Measurements from ENCODE around the gene YDJC.
"Not testable (repeated sequence)": the region's sequence is repeated elsewhere in the genome, so short reads cannot be mapped to it uniquely, and the experiment has no call there.

YDJC gene

DNA sequence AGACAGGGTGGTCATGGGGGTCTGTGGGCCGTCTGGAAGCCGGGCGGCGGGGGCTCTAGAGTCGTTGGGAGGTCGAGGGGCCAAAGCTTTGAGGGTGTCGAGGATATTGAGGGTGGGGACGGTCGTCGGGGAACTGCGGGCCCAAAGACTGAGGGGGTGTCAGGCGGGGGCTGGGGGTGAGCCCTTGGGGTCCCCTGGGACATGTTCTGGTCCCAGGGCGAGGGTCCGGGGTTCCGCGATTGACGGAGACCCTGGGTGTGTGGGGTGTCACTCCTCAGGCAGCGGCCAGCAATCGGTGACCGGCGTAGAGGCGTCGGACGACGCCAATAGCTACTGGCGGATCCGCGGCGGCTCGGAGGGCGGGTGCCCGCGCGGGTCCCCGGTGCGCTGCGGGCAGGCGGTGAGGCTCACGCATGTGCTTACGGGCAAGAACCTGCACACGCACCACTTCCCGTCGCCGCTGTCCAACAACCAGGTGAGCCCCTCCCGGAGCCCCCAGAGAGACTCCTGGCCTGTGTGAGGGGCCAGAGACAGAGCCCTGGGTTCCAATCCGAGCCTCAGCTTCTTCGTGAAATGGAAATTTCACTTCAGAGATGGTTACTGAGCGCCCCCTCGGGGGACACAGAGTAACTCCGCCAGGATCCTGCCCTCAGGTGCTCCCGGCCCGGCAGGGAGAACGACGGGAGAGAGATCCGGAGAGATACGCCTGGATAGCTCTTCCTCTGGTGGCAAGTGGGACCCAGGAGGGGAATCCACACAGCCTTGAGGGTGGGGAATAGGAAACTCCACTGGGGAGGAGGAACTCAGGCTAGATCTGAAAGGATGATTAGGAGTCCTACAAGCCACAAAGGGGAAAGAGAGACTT is 13.0 kb upstream of the YDJC start:
- peak overlapping the region; percentile 78 for H3K9ac ChIP-seq (ENCODE audit: low read depth, low read length)
- no peaks in the 10 kb centered on the region for H3K36me3 ChIP-seq (ENCODE audit: insufficient read depth, low read length)
- no peaks in the 10 kb centered on the region for H3K9me3 ChIP-seq (ENCODE audit: control insufficient read depth, insufficient read depth, low read length)
- no peaks in the 10 kb centered on the region for H3K4me1 ChIP-seq (ENCODE audit: insufficient read depth, low read length)

DNA sequence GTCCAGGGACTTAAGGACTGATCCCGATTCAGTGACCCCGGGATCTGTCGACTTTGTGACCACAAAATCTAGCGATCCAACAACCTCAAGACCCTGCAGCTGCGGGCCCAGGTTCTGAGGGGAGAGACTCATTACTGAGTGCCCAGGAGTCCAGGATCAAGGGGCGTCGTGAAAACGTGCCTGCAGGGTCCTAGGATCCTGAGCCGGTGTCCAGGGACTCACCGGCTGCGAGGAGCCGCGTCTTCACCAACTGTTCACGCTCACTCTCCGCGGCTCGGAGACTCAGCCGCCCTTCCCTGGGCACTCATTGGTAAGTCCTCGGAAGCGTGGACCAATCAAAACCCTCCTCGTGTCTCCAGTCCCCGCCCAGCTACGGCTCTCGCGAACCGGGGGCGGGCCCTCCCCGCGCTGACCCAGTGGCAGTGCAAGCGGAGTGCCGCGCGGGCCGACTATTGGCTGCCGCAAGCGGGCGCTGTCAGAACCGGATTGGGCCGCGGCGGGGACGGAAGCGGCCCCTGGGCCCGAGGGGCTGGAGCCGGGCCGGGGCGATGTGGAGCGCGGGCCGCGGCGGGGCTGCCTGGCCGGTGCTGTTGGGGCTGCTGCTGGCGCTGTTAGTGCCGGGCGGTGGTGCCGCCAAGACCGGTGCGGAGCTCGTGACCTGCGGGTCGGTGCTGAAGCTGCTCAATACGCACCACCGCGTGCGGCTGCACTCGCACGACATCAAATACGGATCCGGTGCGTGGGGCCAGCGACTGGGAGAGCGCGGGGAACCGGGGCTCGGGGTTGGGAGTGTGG is 12.2 kb upstream of the YDJC start, which contains the start of gene SDF2L1:
Gene SDF2L1 (plus strand): TSS at position 514 of the 795 bp plus-strand sequence. CDS start 35 bp downstream, at position 549.
- Histone ChIP-seq H3K9ac (ENCODE audit: low read depth, low read length) (peak within 1 kb of the TSS; percentile 78), H3K4me1 (ENCODE audit: insufficient read depth, low read length) (no peaks in the 10 kb centered on the region), H3K36me3 (ENCODE audit: insufficient read depth, low read length) (no peaks in the 10 kb centered on the region), H3K9me3 (ENCODE audit: control insufficient read depth, insufficient read depth, low read length) (no peaks in the 10 kb centered on the region)

DNA sequence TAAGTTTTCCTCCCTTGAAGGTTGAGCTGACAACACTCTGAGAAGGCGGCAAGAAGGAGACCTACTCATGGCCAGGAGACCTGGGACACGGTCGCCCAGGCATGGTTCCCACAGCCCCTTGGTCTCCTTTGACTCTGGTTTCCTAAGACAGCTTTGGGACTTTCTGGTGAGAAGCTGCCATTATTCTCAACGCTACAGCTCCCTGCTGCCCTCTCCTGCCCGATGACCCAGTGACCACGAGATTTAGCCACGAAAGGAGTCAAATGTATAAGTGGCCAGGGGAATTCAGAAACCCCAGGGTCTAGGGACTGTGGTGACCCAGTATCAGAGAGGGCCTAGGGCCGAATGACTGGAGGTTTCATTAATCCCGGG is 11.6 kb upstream of the YDJC start:
- H3K9ac ChIP-seq (ENCODE audit: low read depth, low read length), result peak overlapping the region; percentile 73
- no peaks in the 10 kb centered on the region for H3K9me3 ChIP-seq (ENCODE audit: control insufficient read depth, insufficient read depth, low read length)
- no peaks in the 10 kb centered on the region for H3K36me3 ChIP-seq (ENCODE audit: insufficient read depth, low read length)
- H3K4me1 ChIP-seq (ENCODE audit: insufficient read depth, low read length), result no peaks in the 10 kb centered on the region

DNA sequence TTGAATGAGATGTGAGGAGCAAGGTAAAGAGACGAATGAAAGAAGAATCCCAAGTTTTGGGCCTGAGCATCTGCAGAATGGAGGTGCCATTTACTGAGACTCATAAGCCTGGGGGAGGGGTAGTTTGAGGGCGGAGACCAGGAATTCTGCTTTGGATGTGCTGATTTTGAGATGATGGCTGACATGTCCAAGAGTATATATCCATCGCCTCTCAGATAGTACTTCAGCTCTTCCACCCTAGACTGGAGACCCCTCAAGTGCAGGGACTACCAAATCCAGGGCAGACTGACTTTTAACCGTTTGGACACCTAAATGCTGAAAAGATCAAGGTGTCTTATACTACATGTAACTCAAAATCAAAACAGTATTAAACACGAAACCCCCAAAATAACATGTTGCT is 11.0 kb upstream of the YDJC start:
- no peak overlapping the region for H3K9ac ChIP-seq (ENCODE audit: low read depth, low read length)
- H3K4me1 ChIP-seq (ENCODE audit: insufficient read depth, low read length), result no peaks in the 10 kb centered on the region
- H3K36me3 ChIP-seq (ENCODE audit: insufficient read depth, low read length), result no peaks in the 10 kb centered on the region
- no peaks in the 10 kb centered on the region for H3K9me3 ChIP-seq (ENCODE audit: control insufficient read depth, insufficient read depth, low read length)

DNA sequence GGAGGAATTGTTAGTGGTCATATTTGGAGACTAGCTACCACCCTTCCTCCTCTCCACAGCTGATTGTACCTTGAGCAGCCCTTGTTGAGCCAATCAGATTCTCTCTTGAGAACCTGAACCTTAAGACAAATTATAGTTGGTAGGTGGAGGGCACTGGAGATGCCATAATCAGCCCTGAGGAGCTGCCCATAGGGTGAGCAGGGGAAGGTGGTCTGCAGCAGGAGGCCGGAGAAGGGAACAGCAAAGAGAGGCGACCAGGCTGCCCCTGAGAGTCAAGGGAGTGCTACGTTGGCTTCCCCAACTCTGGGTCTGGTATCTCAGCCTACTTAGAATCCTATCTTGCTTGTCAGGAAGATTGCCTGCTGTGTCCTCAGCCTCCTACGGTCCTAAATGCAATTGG is 9.5 kb upstream of the YDJC start:
- Histone ChIP-seq H3K4me1 (ENCODE audit: insufficient read depth, low read length) (no peaks in the 10 kb centered on the region), H3K9ac (ENCODE audit: low read depth, low read length) (no peak overlapping the region)

DNA sequence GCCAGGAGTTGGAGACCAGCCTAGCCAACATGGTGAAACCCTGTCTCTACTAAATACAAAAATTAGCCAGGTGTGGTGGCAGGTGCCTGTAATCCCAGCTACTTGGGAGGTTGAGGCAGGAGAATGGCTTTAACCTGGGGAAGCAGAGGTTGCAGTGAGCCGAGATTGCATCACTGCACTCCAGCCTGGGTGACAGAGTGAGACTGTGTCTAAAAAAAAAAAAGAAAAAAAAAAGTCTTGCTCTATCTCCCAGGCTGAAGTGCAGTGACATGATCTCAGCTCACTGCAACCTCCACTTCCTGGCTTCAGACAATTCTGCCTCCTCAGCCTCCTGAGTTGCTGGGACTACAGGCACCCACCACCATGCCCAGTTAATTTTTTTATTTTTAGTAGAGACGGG is 7.6 kb upstream of the YDJC start:
- H3K4me1 ChIP-seq (ENCODE audit: insufficient read depth, low read length), result not testable (repeated sequence)

More for the DNA sequence above, 9.5 kb upstream of the YDJC start:
- Histone ChIP-seq H3K36me3 (ENCODE audit: insufficient read depth, low read length) (no peaks in the 10 kb centered on the region), H3K9me3 (ENCODE audit: control insufficient read depth, insufficient read depth, low read length) (no peaks in the 10 kb centered on the region)

DNA sequence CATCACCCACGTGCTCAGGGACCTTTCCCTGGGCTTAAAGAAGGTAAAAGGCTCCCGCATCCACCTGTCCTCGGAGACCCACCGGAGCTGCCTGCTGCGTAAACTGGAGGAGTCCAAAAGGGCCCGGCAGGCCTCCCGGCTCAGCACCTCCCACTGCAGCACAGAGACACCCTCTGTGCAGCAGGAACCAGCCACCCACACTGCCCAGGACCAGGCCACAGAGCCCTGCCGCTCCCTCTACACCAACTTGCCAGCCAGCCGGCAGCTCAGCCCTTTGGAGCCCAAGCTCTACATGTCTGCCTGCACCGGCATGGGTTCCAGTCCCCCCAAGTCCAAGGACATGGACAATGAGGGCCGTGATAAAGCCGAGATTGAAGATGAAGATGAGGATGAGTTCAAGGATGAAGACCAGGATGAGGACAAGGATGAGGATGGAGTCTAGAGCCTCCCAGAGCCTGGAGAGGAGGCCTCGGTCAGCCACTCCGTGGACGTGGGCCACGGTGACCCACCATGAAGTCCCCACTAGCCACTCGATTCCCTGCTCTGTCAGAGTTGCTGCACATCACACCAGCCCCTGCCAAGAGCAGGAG is 6.9 kb upstream of the YDJC start:
- Histone ChIP-seq H3K9me3 (ENCODE audit: control insufficient read depth, insufficient read depth, low read length) (no peaks in the 10 kb centered on the region), H3K9ac (ENCODE audit: low read depth, low read length) (no peak overlapping the region), H3K36me3 (ENCODE audit: insufficient read depth, low read length) (no peaks in the 10 kb centered on the region), H3K4me1 (ENCODE audit: insufficient read depth, low read length) (no peaks in the 10 kb centered on the region)

More for the DNA sequence above, 7.6 kb upstream of the YDJC start:
- H3K9me3 ChIP-seq (ENCODE audit: control insufficient read depth, insufficient read depth, low read length); H3K9ac ChIP-seq (ENCODE audit: low read depth, low read length); H3K36me3 ChIP-seq (ENCODE audit: insufficient read depth, low read length): not testable (repeated sequence)

DNA sequence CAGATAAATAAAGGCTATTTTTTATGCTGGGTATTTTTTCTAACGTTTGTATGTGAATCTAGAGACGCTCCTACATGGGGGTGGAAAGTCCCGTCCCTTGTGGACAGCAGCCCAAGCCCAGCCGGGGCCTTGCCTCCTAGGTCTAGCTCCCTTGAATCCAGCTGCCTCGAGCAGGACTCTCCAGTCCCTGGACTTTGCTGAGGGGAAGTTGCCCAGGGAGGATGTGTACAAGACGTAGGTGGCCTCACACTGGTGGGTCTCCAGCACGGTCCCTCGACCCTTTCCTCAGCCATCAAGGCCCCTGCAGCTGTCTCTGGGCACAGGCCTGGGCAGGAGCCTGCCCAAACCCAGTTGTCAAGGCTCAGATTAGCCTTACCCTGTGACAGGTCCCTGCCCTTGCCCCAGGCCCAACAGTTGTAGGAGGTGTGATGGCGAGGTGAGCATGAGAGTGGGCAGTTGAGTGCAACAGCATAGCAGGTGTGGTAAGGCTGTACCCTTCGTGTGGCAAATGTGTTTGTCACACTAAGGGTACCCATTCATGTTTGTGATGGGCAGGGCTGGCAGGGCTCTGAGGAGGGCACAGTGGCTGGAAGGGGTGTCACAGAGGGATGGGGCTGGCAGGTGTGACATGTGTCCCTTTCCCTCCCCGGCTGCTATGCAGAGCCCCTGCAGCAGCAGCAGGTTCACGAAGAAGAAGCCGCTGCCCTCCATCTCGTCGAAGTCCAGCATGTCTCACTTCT is 6.1 kb upstream of the YDJC start:
- H3K9me3 ChIP-seq (ENCODE audit: control insufficient read depth, insufficient read depth, low read length), result no peaks in the 10 kb centered on the region
- no peak overlapping the region for H3K9ac ChIP-seq (ENCODE audit: low read depth, low read length)
- H3K36me3 ChIP-seq (ENCODE audit: insufficient read depth, low read length), result no peaks in the 10 kb centered on the region
- H3K4me1 ChIP-seq (ENCODE audit: insufficient read depth, low read length), result no peaks in the 10 kb centered on the region

DNA sequence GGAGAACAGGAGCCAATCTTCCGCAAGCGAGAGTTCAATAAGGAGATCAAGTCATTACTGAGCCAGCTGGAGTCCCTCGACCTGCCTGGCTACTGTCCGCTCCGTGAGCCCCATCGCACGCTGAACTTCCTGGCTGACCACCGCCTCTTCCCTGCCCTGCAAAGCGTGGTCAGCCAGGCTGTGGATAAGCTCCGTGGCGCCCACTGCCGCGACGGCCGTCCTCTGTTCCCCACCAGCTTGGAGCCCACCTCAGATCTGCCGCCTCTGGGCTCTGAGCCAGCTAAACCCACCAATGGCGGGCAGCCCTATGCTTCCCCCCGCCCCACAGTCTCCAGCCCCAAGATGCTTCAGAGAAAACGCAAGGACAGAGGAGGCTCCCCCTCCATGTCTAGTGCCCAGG is 5.0 kb upstream of the YDJC start:
- H3K4me1 ChIP-seq (ENCODE audit: insufficient read depth, low read length), result no peaks in the 10 kb centered on the region
- H3K36me3 ChIP-seq (ENCODE audit: insufficient read depth, low read length), result no peaks in the 10 kb centered on the region
- no peak overlapping the region for H3K9ac ChIP-seq (ENCODE audit: low read depth, low read length)
- H3K9me3 ChIP-seq (ENCODE audit: control insufficient read depth, insufficient read depth, low read length), result no peaks in the 10 kb centered on the region

DNA sequence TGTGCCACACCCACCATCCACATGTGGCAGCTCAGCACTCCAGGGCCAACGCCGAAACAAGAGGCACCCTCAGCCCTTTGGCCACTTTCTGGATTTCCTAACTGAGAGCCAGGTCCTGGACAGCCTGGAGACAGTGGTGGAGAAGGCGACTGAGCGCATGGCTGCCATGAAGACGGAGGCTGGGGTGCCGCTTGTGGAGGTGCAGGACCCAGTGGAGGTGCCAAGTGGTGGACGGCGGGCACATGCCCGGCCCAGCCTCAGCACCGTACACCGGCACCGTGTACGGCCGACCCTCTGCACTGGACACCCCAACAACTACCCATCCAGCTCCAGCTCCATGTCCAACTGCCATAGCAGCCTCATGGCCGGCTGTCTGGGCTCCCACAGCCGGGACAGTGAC is 4.3 kb upstream of the YDJC start:
- H3K9me3 ChIP-seq (ENCODE audit: control insufficient read depth, insufficient read depth, low read length), result no peaks in the 10 kb centered on the region
- no peaks in the 10 kb centered on the region for H3K36me3 ChIP-seq (ENCODE audit: insufficient read depth, low read length)
- H3K4me1 ChIP-seq (ENCODE audit: insufficient read depth, low read length), result no peaks in the 10 kb centered on the region
- no peak overlapping the region for H3K9ac ChIP-seq (ENCODE audit: low read depth, low read length)

DNA sequence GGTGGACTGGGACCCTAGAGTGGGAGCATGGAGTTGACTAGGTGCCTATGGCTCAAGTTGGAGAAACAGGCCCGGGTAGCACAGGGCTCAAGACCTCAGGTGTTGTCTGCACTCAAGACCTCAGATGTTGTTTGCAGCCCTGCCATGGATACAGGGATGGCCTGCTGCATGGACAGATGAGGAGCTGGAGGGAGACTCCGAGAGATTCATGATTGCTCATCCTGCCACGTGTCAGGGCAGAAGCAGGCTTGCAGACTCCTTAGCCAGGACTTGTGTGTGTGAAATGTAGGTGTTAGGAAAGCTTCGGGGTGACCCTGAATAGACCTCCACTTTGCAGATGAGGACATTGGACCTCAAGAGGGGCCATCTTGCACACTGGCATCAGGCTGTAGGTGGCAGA is 3.7 kb upstream of the YDJC start:
- Histone ChIP-seq H3K9ac (ENCODE audit: low read depth, low read length) (no peak overlapping the region), H3K9me3 (ENCODE audit: control insufficient read depth, insufficient read depth, low read length) (no peaks in the 10 kb centered on the region), H3K36me3 (ENCODE audit: insufficient read depth, low read length) (no peaks in the 10 kb centered on the region), H3K4me1 (ENCODE audit: insufficient read depth, low read length) (no peaks in the 10 kb centered on the region)

DNA sequence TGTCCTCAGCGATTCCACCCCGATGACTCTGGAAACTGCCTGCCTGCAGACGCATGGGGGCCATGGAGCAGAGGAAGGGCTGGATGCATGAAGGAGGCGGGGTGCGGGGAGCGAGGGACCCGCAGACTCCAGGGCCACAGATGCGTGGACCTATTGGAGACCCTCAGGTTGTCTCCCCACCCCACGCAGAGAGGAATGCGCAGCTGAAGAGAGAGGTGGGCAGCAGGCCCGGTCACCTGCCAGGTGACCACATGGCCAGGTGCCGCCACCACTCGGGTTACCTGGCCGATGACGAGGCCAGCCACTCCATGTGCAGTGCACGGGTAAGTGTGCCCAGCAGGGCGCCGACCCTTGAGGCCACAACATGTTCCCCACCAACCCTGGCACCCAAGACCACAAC is 3.1 kb upstream of the YDJC start:
- Histone ChIP-seq H3K9me3 (ENCODE audit: control insufficient read depth, insufficient read depth, low read length) (no peaks in the 10 kb centered on the region), H3K9ac (ENCODE audit: low read depth, low read length) (no peak overlapping the region), H3K4me1 (ENCODE audit: insufficient read depth, low read length) (no peaks in the 10 kb centered on the region), H3K36me3 (ENCODE audit: insufficient read depth, low read length) (peaks cover 4% of the 10 kb centered on the region; the same call in 1 of the 2 replicates)

DNA sequence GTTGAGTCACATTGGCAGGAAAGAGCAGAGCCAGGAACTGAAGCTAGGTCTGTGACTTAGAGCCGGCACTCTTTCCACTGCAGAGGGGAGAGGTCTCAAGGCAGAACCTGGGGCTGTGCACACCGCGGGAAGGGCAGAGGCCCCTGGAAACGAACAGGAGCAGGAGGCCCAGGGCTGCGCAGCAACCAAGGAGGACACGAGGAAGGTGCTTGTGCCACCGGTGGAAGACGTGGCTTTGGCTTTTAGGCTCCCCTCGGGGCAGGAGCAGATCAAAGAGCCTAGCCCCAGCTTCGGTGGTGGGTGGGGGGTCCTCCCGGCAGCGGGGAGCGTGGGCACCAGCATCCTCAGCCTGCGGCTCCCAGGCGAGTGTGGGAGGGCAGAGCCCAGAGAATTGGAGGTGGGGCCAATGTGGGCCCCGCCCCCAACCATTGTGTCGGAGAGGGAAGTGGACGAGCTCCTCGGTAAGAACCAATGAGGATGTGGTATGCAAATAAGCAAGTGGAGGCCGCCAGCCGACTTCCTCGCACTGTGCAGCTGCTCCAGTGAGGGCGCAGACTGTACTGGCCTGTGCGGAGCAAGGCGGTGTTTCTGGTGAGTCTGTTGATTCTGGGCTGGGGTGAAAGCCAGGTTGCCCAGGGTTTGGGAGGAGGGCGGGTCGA is 2.5 kb upstream of the YDJC start, which contains the start of gene CCDC116:
Gene CCDC116 (plus strand): TSS at position 524 of the 659 bp plus-strand sequence. CDS start 422 bp downstream, outside the sequence.
- no peaks in the 10 kb centered on the region for H3K9me3 ChIP-seq (ENCODE audit: control insufficient read depth, insufficient read depth, low read length)
- no peak within 1 kb of the TSS for H3K9ac ChIP-seq (ENCODE audit: low read depth, low read length)
- peaks cover 4% of the 10 kb centered on the region; the same call in 1 of the 2 replicates for H3K36me3 ChIP-seq (ENCODE audit: insufficient read depth, low read length)
- H3K4me1 ChIP-seq (ENCODE audit: insufficient read depth, low read length), result no peaks in the 10 kb centered on the region

Data from ES-I3 (cell line).